Lung (tissue), 12 donors: ENCODE results near the gene CATSPERB. TPM values are rescaled to one million over a fixed set of nuclear protein-coding genes. Genes with fewer than 3 reads are reported as not detected.

ENCODE experiments used
- ATAC-seq: fragments of 200-7000 bp; cut with Tn5 transposase; one replicate; pipeline ENCODE4 v1.9.1; 2020; ENCODE audit warnings: moderate number of reproducible peaks; ENCODE audit not compliant: insufficient read depth, low FRiP score
- DNase-seq, 3 donors: peaks; one replicate each; pipeline ENCODE4 v3.0.0-alpha.2; 2013 to 2017
- H3K27ac ChIP-seq, 2 donors: one replicate each; pipeline ENCODE4 v1.5.1; 2013; ENCODE audit warnings: mild to moderate bottlenecking in 2 of 2, moderate library complexity in 2 of 2, control low read depth in 1 of 2, inconsistent platforms in 1 of 2, low read depth in 1 of 2, low read length in 1 of 2
- H3K27me3 ChIP-seq, 3 donors: one replicate each; pipeline ENCODE4 v1.5.1; 2013; ENCODE audit warnings: low read length in 2 of 3; ENCODE audit not compliant: control insufficient read depth in 3 of 3, insufficient read depth in 3 of 3
- H3K36me3 ChIP-seq, 4 donors: one replicate each; pipeline ENCODE4 v1.5.1; 2013; ENCODE audit warnings: low read length in 4 of 4, mild to moderate bottlenecking in 1 of 4, moderate library complexity in 1 of 4; ENCODE audit not compliant: control insufficient read depth in 4 of 4, insufficient read depth in 4 of 4
- H3K4me1 ChIP-seq, 5 donors: one replicate each; pipeline ENCODE4 v1.5.1; 2013; ENCODE audit warnings: low read length in 5 of 5, mild to moderate bottlenecking in 2 of 5, moderate library complexity in 1 of 5; ENCODE audit not compliant: control insufficient read depth in 5 of 5, insufficient read depth in 5 of 5
- H3K4me3 ChIP-seq: one replicate; pipeline ENCODE4 v1.5.1; 2013; ENCODE audit warnings: mild to moderate bottlenecking, control low read depth, moderate library complexity
- H3K9ac ChIP-seq, 2 donors: one replicate each; pipeline ENCODE4 v1.5.1; 2013; ENCODE audit warnings: low read length in 2 of 2, control low read depth in 1 of 2; ENCODE audit not compliant: insufficient read depth in 1 of 2
- H3K9me3 ChIP-seq, 4 donors: one replicate each; pipeline ENCODE4 v1.5.1; 2013; ENCODE audit warnings: low read length in 3 of 4, mild to moderate bottlenecking in 1 of 4, moderate library complexity in 1 of 4; ENCODE audit not compliant: control insufficient read depth in 4 of 4, insufficient read depth in 3 of 4
- WGBS, 2 donors: extraction: QIAGEN DNeasy Blood & Tissue Kit; methylation state at CpG; one replicate each; pipeline ENCODE4 v1.1.7; 2013; 5-methylcytosine and 5-hydroxymethylcytosine counted together
- polyA plus RNA-seq, 2 donors: library from polyadenylated mRNA; stranded (reverse); fragments of 200-250 nt; gene quantifications; one replicate each; pipeline ENCODE4 v1.2.1, GENCODE V29; 2013
- total RNA-seq, 2 donors: library from RNA; depleted of rRNA in 1 of 2; stranded (reverse); fragments of >200 nt in 1 of 2; gene quantifications; one replicate each; pipeline ENCODE4 v1.2.1, GENCODE V29; 2014 to 2021
- TF ChIP-seq, protein P1 (sequence below): IDR thresholded peaks from 2 replicates; pipeline ENCODE4 v1.5.1; 2012; ENCODE audit warnings: mild to moderate bottlenecking; ENCODE audit errors: control extremely low read depth, extremely low read depth
- donor health status: control.
- donor health status: control.
- donor health status: Bipolar disorder and iron deficiency.
- donor health status: healthy.
- donor health status: DM: yes; HTN: yes; CAD: no.

The CATSPERB gene
- total and polyA plus RNA-seq, 4 donors: 0.57 to 9.0 (median 4.3) TPM

DNA sequence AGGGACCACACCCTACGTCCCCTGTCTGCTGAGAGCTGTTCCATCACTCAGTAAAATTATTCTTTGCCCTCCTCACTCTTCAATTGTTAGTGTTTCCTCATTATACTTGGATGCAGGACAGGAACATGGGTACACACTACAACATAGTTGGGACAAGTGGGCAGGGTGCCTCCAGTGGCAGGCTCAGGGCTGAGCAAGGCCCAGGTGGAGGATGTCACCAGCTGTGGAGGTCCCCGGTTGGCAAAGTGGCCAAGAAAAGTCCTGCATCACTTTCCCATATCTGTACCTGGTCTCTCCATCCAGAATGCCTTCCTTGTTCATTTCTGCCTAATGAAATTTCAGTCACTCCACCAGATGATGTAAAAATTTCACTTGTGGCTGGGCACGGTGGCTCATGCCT, 149.1 kb downstream of the CATSPERB start:
- H3K9me3 ChIP-seq: peaks cover 0 to 11% (median 3%) of the 10 kb centered on the region in 4 donors
- H3K4me1 ChIP-seq: no peaks in the 10 kb centered on the region
- no peak overlapping the region for H3K4me3 ChIP-seq
- peaks cover 0 to 10% (median 5%) of the 10 kb centered on the region in 3 donors for H3K27me3 ChIP-seq
- no peak for ATAC-seq
- H3K9ac ChIP-seq: no peak overlapping the region
- no peaks in the 10 kb centered on the region for H3K36me3 ChIP-seq
- H3K27ac ChIP-seq: no peak overlapping the region
- TF ChIP-seq, protein P1, sequence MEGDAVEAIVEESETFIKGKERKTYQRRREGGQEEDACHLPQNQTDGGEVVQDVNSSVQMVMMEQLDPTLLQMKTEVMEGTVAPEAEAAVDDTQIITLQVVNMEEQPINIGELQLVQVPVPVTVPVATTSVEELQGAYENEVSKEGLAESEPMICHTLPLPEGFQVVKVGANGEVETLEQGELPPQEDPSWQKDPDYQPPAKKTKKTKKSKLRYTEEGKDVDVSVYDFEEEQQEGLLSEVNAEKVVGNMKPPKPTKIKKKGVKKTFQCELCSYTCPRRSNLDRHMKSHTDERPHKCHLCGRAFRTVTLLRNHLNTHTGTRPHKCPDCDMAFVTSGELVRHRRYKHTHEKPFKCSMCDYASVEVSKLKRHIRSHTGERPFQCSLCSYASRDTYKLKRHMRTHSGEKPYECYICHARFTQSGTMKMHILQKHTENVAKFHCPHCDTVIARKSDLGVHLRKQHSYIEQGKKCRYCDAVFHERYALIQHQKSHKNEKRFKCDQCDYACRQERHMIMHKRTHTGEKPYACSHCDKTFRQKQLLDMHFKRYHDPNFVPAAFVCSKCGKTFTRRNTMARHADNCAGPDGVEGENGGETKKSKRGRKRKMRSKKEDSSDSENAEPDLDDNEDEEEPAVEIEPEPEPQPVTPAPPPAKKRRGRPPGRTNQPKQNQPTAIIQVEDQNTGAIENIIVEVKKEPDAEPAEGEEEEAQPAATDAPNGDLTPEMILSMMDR: no peak
- WGBS, 2 donors: 82 to 83% methylated on average over 3 of the region's 3 CpGs
- DNase-seq: no peak

DNA sequence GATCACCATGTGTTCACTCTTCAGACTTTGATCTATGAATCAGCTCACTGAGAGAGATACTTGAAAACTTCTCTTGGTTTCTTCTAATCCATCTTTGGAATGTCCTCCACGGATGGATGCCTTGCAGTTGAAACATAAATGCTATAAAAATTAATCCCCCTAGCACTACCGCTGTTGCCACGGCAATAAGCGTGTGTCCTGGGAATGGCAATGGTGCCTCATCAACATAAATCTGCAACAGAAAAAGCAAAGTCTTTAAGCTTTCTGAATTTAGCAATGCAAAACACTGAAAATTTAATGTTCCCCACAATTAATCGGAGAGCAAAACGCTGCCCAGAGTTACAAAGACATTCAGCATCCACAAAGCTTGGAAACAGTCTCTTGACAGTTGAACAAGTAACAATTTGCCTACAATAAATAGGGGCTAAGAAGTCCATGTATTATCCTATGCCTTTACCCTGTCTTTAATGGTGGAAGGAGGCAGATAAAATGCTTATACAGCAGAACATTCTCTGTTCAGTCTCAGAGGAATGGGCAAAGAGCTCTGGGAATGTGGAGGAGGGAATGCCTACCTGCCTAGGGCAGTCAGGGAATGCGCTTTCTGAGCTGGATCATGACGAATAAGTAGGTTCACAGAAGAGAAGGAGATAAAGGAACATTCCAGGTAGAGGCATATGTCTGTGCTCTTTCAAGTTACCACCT, 150.9 kb downstream of the CATSPERB start:
- no peak overlapping the region for H3K4me3 ChIP-seq
- peaks cover 0 to 10% (median 5%) of the 10 kb centered on the region in 4 donors for H3K9me3 ChIP-seq
- no peak overlapping the region for H3K27ac ChIP-seq
- no peaks in the 10 kb centered on the region for H3K4me1 ChIP-seq
- no peaks in the 10 kb centered on the region for H3K36me3 ChIP-seq
- 56 to 63% methylated on average over 8 of the region's 8 CpGs for WGBS, 2 donors
- peaks cover 0 to 10% (median 5%) of the 10 kb centered on the region in 3 donors for H3K27me3 ChIP-seq
- no peak overlapping the region for H3K9ac ChIP-seq
- TF ChIP-seq, protein P1: no peak
- DNase-seq (no peak), ATAC-seq (no peak)

DNA sequence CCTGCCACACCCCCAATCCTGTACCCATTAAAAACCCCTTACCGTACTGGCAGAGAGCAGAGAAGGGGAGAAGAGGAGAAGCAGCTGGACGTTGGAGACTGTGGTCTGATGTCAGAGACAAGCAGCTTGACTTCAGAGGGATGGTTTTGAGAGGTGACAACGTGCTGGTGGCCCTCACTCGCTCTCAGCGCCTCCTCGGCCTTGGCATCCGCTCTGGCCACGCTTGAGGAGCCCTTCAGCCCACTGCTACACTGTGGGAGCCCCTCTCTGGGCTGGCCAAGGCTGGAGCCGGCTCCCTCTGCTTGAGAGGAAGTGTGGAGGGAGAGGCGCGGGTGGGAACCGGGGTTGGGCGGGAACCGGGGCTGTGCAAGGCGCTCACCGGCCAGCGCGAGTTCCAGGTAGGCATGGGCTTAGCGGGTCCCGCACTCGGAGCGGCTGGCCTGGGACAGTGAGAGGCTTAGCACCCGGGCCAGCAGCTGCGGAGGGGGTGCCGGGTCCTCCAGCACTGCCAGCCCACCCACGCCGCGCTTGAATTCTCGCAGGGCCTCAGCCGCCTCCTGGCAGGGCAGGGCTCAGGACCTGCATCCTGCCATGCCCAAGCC, 154.2 kb downstream of the CATSPERB start:
- H3K9ac ChIP-seq: no peak overlapping the region
- no peaks in the 10 kb centered on the region for H3K36me3 ChIP-seq
- peaks cover 0 to 8% (median 0%) of the 10 kb centered on the region in 4 donors for H3K9me3 ChIP-seq
- H3K27me3 ChIP-seq: peaks cover 2 to 21% (median 21%) of the 10 kb centered on the region in 3 donors
- DNase-seq (no peak), ATAC-seq (no peak)
- 92 to 94% methylated on average over 28 to 30 of the region's 30 CpGs for WGBS, 2 donors
- TF ChIP-seq, protein P1: no peak
- H3K27ac ChIP-seq: no peak overlapping the region
- H3K4me1 ChIP-seq: peaks cover 0 to 4% (median 0%) of the 10 kb centered on the region in 5 donors
- no peak overlapping the region for H3K4me3 ChIP-seq
